Right lobe of liver (tissue), 6 donors: Measurements from ENCODE around the gene ASIC4. TPM values are rescaled to one million over a fixed set of nuclear protein-coding genes. Genes with fewer than 3 reads are reported as not detected.

Source experiments
- ATAC-seq, 4 donors: fragments of 200-7000 bp; cut with Tn5 transposase; one replicate each; pipeline ENCODE4 v1.9.1; 2020; ENCODE audit warnings: mild to moderate bottlenecking in 4 of 4, moderate library complexity in 4 of 4
- DNase-seq, 3 donors: peaks; one replicate each; pipeline ENCODE4 v3.0.0-alpha.2; 2020
- H3K27ac ChIP-seq, 3 donors: fragments of 200-600 bp; one replicate each; pipeline ENCODE4 v1.8.0; 2022
- H3K27me3 ChIP-seq, 2 donors: fragments of 200-600 bp; one replicate each; pipeline ENCODE4 v1.8.0; 2022
- H3K36me3 ChIP-seq, 4 donors: fragments of 200-600 bp; sonication (generic) in 1 of 4; one replicate each; pipeline versions ENCODE4 v1.5.1 to v1.8.0; 2017 to 2022; ENCODE audit warnings: control low read depth in 1 of 4
- H3K4me1 ChIP-seq, 4 donors: fragments of 200-600 bp; sonication (generic) in 1 of 4; one replicate each; pipeline versions ENCODE4 v1.5.1 to v1.8.0; 2017 to 2022; ENCODE audit warnings: control low read depth in 1 of 4
- H3K4me3 ChIP-seq, 3 donors: fragments of 200-600 bp; one replicate each; pipeline ENCODE4 v1.8.0; 2022
- H3K9me3 ChIP-seq, 4 donors: fragments of 200-600 bp; sonication (generic) in 1 of 4; one replicate each; pipeline versions ENCODE4 v1.5.1 to v1.8.0; 2017 to 2022; ENCODE audit warnings: control low read depth in 1 of 4
- POLR2A ChIP-seq: fragments of 450-650 bp; IDR thresholded peaks from one replicate; pipeline ENCODE4 v1.6.1; 2017; ENCODE audit warnings: antibody characterized with exemption, mild to moderate bottlenecking
- WGBS: methylation state at CpG from one replicate; pipeline ENCODE4 v1.1.6; 2018; ENCODE audit warnings: low coverage, low lambda C conversion rate; ENCODE audit not compliant: insufficient coverage; ENCODE audit errors: missing lambda C conversion rate; 5-methylcytosine and 5-hydroxymethylcytosine counted together
- intact Hi-C, 2 donors: fragments of 100-400 bp; cut with DNase I; formaldehyde crosslinking; loops; one replicate each; pipeline versions ENCODE4 v1.11.2 to v1.14.1; 2022
- total RNA-seq, 6 experiments: library from RNA; depleted of rRNA in 2 of 6; stranded (reverse); fragments of >200 nt in 2 of 6; fragmentation: NEBNext Ultra II Directional in 3 of 6; extraction: Animal tissue kit (Norgen Biotek cat#: 25700) in 3 of 6; gene quantifications; one replicate each; pipeline versions ENCODE4 v1.1.0 to v1.2.4, GENCODE V29; 2016 to 2023
- TF ChIP-seq, protein P1 (sequence below), 4 donors: fragments of 200-600 bp in 3 of 4; fragments of 450-650 bp in 1 of 4; IDR thresholded peaks; one replicate each; pipeline versions ENCODE4 v1.5.1 to v1.8.0; 2016 to 2022; ENCODE audit warnings: antibody characterized with exemption in 4 of 4, mild to moderate bottlenecking in 2 of 4
- donor health status: DM: no; HTN: yes; CAD: no.
- donor health status: DM: no; HTN: no; CAD: no.
- donor health status: DM: no; HTN: no; CAD: no.
- donor health status: DM: no; HTN: yes; CAD: no.
- donor health status: DM: no; HTN: yes; CAD: no.

The ASIC4 gene
- total RNA-seq, 6 experiments from 2014 or later: not detected

GRCh38 chr2:219499058-219499307 lies 15.3 kb upstream of the ASIC4 start:
- TF ChIP-seq, protein P1, sequence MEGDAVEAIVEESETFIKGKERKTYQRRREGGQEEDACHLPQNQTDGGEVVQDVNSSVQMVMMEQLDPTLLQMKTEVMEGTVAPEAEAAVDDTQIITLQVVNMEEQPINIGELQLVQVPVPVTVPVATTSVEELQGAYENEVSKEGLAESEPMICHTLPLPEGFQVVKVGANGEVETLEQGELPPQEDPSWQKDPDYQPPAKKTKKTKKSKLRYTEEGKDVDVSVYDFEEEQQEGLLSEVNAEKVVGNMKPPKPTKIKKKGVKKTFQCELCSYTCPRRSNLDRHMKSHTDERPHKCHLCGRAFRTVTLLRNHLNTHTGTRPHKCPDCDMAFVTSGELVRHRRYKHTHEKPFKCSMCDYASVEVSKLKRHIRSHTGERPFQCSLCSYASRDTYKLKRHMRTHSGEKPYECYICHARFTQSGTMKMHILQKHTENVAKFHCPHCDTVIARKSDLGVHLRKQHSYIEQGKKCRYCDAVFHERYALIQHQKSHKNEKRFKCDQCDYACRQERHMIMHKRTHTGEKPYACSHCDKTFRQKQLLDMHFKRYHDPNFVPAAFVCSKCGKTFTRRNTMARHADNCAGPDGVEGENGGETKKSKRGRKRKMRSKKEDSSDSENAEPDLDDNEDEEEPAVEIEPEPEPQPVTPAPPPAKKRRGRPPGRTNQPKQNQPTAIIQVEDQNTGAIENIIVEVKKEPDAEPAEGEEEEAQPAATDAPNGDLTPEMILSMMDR (IDR thresholded peaks at IDR 0.05): no peak
- no peak for TF ChIP-seq POLR2A
- peaks cover 0 to 13% (median 3%) of the 10 kb centered on the region in 4 donors for H3K4me1 ChIP-seq
- no peak for DNase-seq

DNA sequence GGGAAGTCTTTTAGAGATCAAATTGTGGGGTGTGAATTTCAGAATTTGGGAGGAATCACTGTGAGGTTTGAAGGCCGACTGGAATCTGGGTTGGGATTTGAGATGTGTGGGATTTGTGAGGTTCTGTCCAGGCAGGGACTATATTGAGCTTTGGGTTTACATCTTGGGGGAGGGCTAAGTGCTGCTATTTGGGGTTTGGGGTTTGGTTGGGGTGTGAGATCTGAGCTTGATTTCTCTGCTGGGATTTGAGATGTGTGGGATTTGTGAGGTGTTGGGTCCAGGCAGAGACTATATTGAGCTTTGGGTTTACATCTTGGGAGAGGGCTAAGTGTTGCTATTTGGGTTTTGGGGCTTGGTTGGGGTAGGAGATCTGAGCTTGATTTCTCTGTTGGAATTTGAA lies 14.7 kb upstream of the ASIC4 start:
- peaks cover 0 to 13% (median 3%) of the 10 kb centered on the region in 4 donors for H3K4me1 ChIP-seq
- H3K36me3 ChIP-seq: no peaks in the 10 kb centered on the region
- 38% methylated on average over 1 of the region's 1 CpG for WGBS
- intact Hi-C loops: no loop called here
- H3K27ac ChIP-seq: no peak overlapping the region
- peak overlapping the region; percentile 82 to 92 (median 83) for H3K4me3 ChIP-seq
- no peaks in the 10 kb centered on the region for H3K27me3 ChIP-seq
- no peak for DNase-seq
- ATAC-seq: no peak
- no peak for TF ChIP-seq POLR2A
- TF ChIP-seq, protein P1 (IDR thresholded peaks at IDR 0.05): no peak
- no peaks in the 10 kb centered on the region for H3K9me3 ChIP-seq

More at GRCh38 chr2:219499058-219499307, 15.3 kb upstream of the ASIC4 start:
- Histone ChIP-seq H3K9me3 (no peaks in the 10 kb centered on the region), H3K27ac (peak overlapping the region in 2 of 3 donors; percentile 82 to 96), H3K4me3 (peak overlapping the region; percentile 82 to 92 (median 83)), H3K36me3 (no peaks in the 10 kb centered on the region), H3K27me3 (no peaks in the 10 kb centered on the region)
- ATAC-seq: no peak
- 0% methylated on average over 3 of the region's 3 CpGs for WGBS
- intact Hi-C loops: no loop called here

- no peak for ATAC-seq
- 92% methylated on average over 1 of the region's 2 CpGs for WGBS
- no peaks in the 10 kb centered on the region for H3K9me3 ChIP-seq
- no peaks in the 10 kb centered on the region for H3K36me3 ChIP-seq
- H3K27me3 ChIP-seq: no peaks in the 10 kb centered on the region
- H3K4me1 ChIP-seq: peaks cover 0 to 13% (median 3%) of the 10 kb centered on the region in 4 donors
- no peak for TF ChIP-seq POLR2A
- TF ChIP-seq, protein P1 (IDR thresholded peaks at IDR 0.05): no peak
- intact Hi-C loops: no loop called here
- H3K4me3 ChIP-seq: no peak overlapping the region
- DNase-seq: no peak
- no peak overlapping the region for H3K27ac ChIP-seq
These were observed 14.1 kb upstream of the ASIC4 start for GRCh38 chr2:219500135-219500534.

DNA sequence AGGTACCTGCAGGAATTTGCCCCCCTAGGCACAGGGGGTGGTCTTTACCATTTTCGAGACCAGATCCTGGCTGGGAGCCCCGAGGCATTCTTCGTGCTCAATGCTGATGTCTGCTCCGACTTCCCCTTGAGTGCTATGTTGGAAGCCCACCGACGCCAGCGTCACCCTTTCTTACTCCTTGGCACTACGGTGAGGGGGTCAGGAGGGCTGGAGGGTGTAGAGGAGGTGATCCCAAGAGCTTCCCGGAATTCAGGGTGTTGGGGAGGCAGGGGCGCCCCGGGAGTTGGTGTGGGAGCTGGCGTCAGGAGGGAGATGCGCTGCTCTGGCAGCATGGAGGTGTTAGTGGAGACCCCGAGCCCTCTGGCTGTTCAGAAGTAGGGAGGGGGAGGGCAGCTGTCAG lies 12.4 kb upstream of the ASIC4 start:
- intact Hi-C loops: no loop called here
- Histone ChIP-seq H3K27me3 (no peaks in the 10 kb centered on the region), H3K9me3 (no peaks in the 10 kb centered on the region), H3K36me3 (peaks cover 0 to 9% (median 0%) of the 10 kb centered on the region in 4 donors), H3K4me1 (peaks cover 0 to 13% (median 3%) of the 10 kb centered on the region in 4 donors), H3K27ac (no peak overlapping the region), H3K4me3 (no peak overlapping the region)
- no peak for TF ChIP-seq POLR2A
- TF ChIP-seq, protein P1 (IDR thresholded peaks at IDR 0.05): no peak
- DNase-seq (no peak), ATAC-seq (no peak)
- WGBS: 98% methylated on average over 7 of the region's 14 CpGs

GRCh38 chr2:219502618-219503017 lies 11.7 kb upstream of the ASIC4 start:
- TF ChIP-seq, protein P1 (IDR thresholded peaks at IDR 0.05): no peak
- TF ChIP-seq POLR2A: no peak
- no peak overlapping the region for H3K27ac ChIP-seq
- no peaks in the 10 kb centered on the region for H3K9me3 ChIP-seq
- peaks cover 0 to 9% (median 0%) of the 10 kb centered on the region in 4 donors for H3K36me3 ChIP-seq
- no peak overlapping the region for H3K4me3 ChIP-seq
- no peaks in the 10 kb centered on the region for H3K27me3 ChIP-seq
- DNase-seq (no peak), ATAC-seq (no peak)
- H3K4me1 ChIP-seq: peaks cover 0 to 7% (median 0%) of the 10 kb centered on the region in 4 donors
- intact Hi-C loops: no loop called here
